Activated T-cell treated with anti-CD3 and anti-CD28 coated beads, Interleukin-2, amount 50 U/mL, for 48 hours (primary cell): ENCODE measurements around the gene CDH23.

ENCODE experiments used
- DNase-seq, 2 experiments: peaks; one replicate each; pipeline ENCODE4 v3.0.0-alpha.2; 2020

Gene CDH23

GRCh38 chr10:71715026-71715425 lies 318.3 kb downstream of the CDH23 start:
- no peak for DNase-seq

- DNase-seq, result no peak
Measured at GRCh38 chr10:71715860-71716259, 319.1 kb downstream of the CDH23 start.

GRCh38 chr10:71716426-71716825 lies 319.7 kb downstream of the CDH23 start:
- DNase-seq, result no peak

- DNase-seq, result no peak
Measured at GRCh38 chr10:71717056-71717455, 320.3 kb downstream of the CDH23 start.

- DNase-seq, result no peak
Measured at GRCh38 chr10:71717551-71717951, 320.8 kb downstream of the CDH23 start.

- DNase-seq, result no peak
Measured at GRCh38 chr10:71718165-71718698, 321.5 kb downstream of the CDH23 start.

GRCh38 chr10:71719042-71719441 lies 322.3 kb downstream of the CDH23 start:
- no peak for DNase-seq

GRCh38 chr10:71719464-71720201 lies 322.9 kb downstream of the CDH23 start, which contains the start of gene C10orf105:
Gene C10orf105 (minus strand): TSS chr10:71719778. CDS start chr10:71716337, 3,441 bp downstream.
- no peak for DNase-seq

GRCh38 chr10:71720288-71720687 lies 323.6 kb downstream of the CDH23 start:
- no peak for DNase-seq

- no peak for DNase-seq
Measured at GRCh38 chr10:71721313-71721712, 324.6 kb downstream of the CDH23 start.

- DNase-seq, result no peak
Measured at GRCh38 chr10:71722849-71723248, 326.1 kb downstream of the CDH23 start.

GRCh38 chr10:71723311-71723710 lies 326.6 kb downstream of the CDH23 start:
- DNase-seq, result no peak

GRCh38 chr10:71724539-71724938 lies 327.8 kb downstream of the CDH23 start:
- peak in 1 of 2 experiments; percentile 33 for DNase-seq

- no peak for DNase-seq
Measured at GRCh38 chr10:71725249-71725648, 328.5 kb downstream of the CDH23 start.

- DNase-seq, result peak; percentile 87 to 89
Measured at GRCh38 chr10:71725998-71726579, 329.4 kb downstream of the CDH23 start.

GRCh38 chr10:71726580-71727104 lies 329.9 kb downstream of the CDH23 start:
- no peak for DNase-seq

GRCh38 chr10:71727105-71727737 lies 330.5 kb downstream of the CDH23 start:
- peak; percentile 78 to 79 for DNase-seq

GRCh38 chr10:71727738-71728737 lies 331.3 kb downstream of the CDH23 start:
- DNase-seq, result peak in 1 of 2 experiments; percentile 75

- DNase-seq, result peak in 1 of 2 experiments; percentile 42
Measured at GRCh38 chr10:71729161-71729636, 332.5 kb downstream of the CDH23 start.

- peak in 1 of 2 experiments; percentile 42 for DNase-seq
Measured at GRCh38 chr10:71731791-71732190, 335.1 kb downstream of the CDH23 start.

- peak in 1 of 2 experiments; percentile 32 for DNase-seq
Measured at GRCh38 chr10:71734797-71735196, 338.1 kb downstream of the CDH23 start.
